ENCODE measurements around the gene SELENOM.
"Not testable (repeated sequence)": the region's sequence is repeated elsewhere in the genome, so short reads cannot be mapped to it uniquely, and the experiment has no call there.

DNA sequence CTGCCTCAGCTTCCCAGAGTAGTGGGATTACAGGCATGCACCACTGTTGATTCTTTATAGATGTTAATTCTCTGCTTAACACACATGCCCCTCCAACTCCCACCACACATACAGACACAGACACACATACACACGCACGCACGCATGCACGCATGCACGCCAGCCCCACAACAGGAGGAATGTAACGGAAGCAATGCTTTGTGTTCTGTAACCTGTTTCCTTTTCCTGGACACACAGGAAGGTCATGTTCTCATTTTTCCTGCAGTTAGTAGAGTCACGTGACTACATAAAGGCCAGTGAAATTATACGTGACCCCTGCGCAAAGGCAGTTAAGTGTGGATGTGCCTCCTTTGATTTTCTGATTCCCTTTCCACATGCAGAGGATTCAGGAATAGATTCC lies 34.2 kb downstream of the SELENOM start:
- TF ChIP-seq, protein P1, sequence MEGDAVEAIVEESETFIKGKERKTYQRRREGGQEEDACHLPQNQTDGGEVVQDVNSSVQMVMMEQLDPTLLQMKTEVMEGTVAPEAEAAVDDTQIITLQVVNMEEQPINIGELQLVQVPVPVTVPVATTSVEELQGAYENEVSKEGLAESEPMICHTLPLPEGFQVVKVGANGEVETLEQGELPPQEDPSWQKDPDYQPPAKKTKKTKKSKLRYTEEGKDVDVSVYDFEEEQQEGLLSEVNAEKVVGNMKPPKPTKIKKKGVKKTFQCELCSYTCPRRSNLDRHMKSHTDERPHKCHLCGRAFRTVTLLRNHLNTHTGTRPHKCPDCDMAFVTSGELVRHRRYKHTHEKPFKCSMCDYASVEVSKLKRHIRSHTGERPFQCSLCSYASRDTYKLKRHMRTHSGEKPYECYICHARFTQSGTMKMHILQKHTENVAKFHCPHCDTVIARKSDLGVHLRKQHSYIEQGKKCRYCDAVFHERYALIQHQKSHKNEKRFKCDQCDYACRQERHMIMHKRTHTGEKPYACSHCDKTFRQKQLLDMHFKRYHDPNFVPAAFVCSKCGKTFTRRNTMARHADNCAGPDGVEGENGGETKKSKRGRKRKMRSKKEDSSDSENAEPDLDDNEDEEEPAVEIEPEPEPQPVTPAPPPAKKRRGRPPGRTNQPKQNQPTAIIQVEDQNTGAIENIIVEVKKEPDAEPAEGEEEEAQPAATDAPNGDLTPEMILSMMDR (IDR thresholded peaks at IDR 0.05): not testable (repeated sequence)
- TF ChIP-seq EZH2 (IDR thresholded peaks at IDR 0.05; ENCODE audit: borderline replicate concordance, insufficient read depth, low read depth, low read length, poor library complexity, severe bottlenecking): not testable (repeated sequence)
